HUDEP-2 (cell line): ENCODE measurements around the gene DRAXIN.
A peak's percentile ranks its signal among the peaks of the same experiment; 100 is the strongest.

ENCODE experiments used
- DNase-seq, 76 experiments: peaks; one replicate each; lab custom pipeline; 2025; ENCODE audit not compliant: unreplicated experiment in 76 of 76; lab: John Stamatoyannopoulos, UW

DRAXIN gene

DNA sequence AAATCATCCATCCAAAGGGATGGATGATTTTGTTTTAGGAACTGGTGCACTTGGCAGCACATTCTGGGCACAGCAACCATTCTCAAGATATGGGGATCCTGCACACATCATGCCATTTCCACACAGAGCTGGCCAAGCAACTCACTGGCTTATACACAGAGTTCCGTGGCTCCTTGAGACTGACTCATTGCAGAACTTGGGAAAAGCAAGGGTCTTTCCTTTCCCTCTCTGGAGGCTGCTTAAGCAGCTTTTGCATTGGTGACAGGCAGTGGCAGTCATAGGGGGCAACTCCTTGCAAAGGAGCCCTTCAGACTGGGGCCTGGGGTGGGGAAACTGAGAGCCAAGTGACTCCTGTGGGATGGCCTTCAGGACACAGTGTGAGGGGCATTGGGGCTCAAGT, 8.7 kb upstream of the DRAXIN start:
- DNase-seq = no peak

DNA sequence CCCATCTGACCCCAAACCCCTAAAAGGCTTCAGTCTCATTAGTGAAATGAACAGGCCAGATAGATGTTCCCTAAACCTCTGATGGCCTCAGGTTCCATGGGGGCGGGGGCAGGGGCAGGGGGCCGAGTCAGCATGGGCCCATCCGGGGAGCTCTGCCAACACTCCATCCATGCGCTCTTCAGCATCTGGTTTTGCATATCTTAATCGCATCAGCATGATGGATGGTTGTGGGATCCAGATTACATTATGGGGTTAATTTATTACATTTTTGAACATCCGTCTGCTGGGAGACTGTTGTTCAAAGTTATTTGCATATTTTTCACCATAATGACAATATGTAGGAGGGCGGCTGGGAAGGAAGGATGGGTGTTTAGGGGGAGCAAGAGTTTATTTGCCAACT, 7.4 kb upstream of the DRAXIN start:
- DNase-seq = no peak

DNA sequence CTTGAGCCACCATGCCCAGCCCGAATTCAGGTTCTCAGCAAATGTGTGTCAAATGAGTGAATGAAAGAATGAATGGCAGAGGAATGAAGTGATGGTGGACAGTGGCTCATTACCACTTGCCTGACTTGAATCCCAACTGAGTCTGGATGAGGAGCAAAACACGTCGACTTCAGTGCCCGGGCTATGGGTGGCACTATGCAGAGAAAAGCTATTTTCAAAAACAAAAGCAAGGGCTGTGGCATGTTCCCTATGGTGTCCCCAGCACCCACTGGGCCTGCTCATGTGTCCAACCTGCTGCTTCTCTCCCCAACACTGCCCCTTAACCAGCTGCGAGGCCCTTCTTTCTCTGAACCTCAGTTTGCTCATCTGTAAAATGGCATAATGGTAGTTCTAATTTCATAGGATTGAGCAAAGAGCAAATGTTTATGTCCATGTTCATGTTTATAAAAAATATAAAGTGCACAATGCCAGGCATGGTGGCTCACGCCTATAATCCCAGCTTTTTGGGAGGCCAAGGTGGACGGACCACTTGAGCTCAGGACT, 6.2 kb upstream of the DRAXIN start:
- DNase-seq = peak in 1 of 76 experiments; percentile 16

DNA sequence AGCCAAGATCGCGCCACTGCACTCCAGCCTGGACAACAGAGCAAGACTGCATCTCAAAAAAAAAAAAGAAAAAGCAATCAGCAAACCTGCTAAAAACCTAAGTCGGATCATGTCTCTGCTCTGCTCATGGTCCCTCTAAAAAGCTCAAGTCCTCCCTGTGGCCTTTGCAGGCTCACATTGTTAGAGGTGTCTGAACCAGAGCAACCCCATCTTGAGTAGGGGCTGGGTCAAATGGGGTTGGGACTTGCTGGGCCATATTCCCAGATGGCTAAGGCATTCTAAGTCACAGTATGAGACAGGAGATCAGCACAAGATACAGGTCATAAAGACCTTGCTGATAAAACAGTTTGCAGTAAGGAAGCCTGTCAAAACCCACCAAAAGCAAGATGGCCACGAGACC, 3.0 kb upstream of the DRAXIN start:
- DNase-seq = no peak

DNA sequence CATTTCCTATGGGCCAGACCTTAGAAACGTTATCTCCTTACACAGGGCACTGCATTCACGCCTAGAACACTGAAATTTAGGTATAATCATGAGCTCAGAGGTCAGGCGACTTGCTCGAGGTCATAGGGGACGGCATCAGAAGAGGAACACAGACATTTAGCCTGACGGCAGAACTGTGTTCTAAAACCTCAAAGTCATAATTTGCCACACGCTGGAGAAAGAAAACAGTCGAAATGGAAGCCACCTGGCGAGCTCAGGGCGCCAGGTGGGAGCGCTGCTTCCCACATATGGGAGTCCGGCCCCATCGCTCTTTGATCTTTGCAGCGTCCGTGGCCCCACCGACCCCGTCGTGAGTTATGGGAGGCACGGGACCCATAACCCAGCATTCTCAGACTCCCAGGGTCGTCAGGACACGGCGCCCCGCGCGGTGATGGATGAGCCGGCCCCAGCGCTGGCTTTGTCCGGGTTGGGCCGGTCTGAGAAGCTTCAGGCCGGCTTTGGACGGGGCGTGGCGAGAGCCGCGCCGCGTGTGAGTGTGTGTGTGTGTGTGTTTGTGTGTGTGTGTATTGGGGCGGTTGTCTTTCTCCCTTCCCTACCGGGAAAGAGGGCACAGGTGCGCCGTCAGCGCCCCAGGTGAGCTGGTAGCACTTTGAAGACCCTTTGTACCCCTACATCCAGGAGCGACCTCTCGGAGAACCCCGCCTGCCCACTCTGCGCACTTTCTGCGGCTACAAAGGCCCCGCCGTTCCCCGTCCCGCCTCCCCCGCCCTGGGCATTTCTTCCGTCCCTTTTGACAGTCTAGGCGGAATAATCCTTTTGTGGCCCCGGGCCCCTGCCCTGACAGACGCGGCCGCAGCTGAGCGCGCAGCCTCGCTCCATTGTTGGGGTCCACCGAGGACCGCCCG, 861 bp upstream of the DRAXIN start:
- no peak for DNase-seq

DNA sequence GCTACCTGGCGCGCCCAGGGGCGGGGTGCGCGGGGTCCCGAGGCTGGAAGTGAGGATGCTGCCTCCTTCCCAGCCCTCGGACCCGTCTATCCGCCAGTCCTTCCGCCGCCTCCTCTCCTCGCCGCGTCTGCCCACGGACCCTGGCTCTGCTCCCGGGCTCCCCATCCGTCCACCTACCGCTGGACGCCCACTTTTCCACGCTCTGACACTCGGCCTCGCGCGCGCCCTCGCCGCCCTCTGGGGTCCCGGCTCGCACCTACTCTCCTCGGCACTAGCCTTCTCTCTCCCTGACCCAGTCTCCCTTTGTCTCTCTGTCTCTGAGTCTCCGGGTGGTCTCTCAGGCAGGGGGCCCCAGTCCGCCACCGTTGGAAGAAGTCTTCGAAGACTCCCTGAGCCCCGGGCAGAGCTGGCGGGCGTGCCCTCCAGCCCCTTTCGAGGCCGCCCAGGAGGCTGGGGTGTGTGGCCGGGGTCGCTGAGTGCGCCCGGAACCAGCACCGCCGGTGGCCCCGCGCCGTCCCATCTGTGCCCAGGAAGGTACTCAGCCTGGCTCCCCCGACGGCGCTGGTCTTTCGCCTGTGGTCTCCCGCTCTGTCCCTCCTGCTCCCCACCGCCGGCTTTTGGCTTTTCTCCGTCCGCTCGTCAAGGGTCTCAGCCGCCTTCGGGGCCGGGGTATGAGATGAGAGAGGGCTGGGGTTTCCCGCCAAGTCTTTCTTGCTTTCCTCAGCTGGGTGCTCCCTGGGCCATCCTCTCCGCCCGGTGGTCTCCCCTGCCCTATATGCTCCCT, 610 bp downstream of the DRAXIN start:
- no peak for DNase-seq

DNA sequence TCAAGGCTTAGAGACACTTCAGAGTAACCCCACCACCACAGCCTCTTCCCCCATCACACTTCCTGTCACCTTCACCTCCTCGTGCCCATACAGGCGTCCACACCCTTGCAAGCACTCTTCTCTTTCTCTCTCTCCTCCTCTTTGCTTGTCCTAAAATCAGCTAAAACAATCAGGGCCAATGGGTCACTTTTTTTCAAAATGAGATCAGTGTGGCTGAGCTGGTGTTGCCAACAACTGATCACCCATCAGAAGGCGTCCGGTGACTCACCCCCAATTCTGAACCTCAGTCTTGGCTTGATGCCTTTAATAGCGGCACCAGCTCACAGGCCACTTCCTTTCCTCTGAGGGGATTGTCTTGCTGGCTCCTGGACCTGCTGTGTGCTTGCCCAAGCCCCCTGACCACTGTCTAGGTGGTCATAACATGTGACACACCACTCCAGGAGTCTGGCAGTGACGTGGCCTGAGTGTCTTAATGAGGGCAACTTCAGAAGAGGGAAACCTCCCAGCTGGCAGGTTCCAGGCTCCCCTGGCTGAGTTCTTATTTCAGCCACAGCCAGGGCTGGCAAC, 1.6 kb downstream of the DRAXIN start:
- DNase-seq = peak in 59 of 76 experiments; percentile 10 to 80 (median 40)

DNA sequence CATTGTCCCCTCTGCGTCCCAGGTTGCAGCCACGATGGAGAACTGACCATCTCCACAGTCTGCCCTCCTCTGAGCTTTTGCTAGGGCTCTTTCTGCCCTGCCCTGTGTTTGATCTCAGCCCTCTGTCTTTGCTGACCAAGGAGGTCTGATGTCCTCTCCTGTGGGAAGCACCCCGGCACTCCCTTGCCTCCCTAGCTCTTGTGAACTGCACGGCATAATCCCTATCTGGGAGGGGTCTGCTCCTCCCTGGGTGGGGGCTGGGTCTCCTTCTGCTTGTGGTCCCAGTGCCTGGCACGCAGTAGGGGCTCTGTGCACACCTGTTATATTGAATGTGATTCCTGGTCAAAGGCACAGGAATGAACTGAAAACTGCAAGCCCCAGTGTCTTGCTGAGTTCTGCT, 2.4 kb downstream of the DRAXIN start:
- DNase-seq = no peak

DNA sequence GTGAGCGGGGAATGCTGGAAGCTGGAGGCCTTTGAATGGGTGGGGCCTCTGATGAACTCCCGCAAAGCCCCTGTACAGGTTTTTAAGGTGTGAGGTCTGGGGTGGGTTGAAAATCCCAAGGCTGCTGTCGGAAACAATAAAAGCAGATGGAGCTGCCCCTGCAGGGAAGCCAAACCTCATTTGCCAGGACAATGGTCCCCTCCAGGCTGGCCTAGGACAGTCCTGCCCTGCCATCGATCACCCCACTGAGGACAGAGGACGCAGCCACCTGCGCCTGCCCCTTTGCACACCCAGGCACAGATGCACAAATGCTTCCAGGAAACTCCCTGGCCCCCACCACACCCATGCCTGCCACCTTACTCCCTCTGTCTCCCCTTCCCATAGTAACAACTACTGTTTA, 4.4 kb downstream of the DRAXIN start:
- DNase-seq = no peak

DNA sequence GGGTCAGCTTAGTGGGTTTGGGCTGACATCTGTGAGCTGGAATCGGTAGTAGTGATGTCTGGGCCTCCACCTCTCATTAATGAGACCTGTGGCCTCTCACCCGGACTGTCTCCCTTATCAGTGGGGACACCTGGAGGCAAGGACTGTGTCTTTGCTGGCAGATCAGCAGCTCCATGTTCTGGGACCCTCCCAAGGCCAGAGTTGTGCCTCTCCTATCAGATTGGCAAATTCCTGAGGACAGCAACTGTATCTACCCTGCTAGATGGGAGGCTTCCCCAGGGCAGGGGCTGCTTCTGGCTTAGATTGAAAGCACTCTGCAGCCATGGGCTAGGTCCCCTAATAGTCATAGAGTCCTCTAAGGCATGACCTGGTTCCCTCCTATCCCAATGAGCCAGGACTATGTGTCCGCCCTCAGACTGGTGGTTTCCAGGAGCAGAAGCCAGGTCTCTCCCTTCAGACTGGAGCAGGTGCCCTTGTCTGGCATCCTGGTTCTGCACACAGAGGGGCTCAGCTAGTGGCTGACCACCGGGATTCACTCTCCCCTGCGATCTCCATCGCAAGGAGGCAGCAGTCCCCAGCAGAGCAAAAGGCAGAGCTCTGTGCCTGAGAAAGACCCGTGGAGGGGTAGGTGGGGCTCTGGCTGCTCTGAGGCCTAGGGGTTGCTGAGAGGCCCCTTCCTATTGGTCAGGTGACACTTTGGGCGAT, 5.8 kb downstream of the DRAXIN start:
- peak in 51 of 76 experiments; percentile 3 to 73 (median 35) for DNase-seq

DNA sequence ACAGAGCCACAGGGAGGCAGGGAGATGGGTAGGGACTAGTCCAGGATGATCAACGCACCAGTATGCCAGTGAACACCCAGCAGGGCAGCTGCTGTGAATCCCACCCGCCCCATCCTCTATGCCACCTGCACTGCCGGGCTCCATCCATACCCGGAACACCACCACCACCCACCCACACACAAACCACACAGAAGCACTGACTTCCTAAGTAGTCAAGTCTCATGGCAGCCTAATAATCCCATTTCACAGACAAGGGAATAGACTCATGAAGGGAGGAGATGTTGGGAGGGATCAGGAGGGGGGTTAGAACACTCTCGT, 6.3 kb downstream of the DRAXIN start:
- no peak for DNase-seq

DNA sequence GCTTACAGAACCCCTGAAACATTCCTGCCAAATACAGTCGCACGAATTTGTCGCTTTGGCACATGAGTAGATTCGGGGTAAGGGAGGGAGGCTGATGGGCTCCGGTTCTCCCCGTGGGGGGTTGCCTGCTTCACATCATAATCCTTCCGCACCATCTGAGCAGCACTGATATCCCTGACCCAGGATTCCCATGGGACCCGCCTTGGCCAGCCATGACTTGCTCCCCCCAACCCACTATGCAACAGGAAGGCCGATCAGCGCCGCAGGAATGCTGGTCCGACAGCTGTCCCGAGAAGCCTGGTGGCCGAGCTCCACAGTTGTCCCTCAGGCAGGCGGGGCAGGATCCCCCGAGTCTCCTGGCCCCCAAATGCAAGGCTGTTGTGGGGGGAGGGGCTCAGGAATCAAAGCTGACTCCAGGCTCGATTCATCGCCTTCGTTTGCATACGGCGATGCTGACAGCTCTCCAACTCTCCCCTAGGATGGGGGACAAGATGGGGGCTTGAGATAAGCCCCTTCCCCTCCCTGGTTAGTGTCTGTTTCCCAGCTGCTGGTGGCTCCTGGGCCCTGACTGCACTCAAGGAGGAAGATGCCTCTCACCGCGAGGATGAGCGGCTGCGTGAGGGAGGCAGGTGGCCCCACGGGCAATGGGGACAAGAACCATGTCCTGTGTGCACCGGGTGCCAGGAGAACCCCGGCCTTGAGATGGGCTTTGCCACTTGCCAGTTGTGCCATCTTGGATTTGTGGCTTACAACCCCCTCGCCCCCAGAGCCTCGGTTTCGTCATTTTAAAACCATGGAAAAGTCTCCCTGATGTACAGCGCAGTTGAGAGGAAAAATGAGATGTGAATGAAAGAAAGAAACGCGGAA, 9.3 kb downstream of the DRAXIN start:
- DNase-seq = no peak

DNA sequence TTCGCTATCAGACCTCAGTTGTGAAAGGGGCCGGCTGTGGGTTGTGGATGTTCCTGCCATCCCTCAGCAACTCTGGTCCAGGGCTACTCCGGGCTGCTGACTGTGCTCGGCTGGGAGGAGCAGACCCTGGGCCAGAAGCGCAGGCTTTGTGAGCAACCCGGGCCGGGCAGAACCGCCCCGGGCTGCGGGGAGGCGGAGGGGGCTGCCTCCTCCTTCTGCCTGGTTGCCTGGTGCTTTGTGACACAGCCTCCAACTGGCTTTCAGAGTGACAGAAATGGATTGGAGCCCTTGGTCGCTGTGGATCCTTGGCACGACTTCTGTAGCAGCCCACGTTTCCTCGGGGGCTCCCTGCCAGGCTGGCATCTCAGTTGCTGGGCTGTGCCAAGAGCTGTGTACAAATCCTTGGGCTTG, 10.0 kb downstream of the DRAXIN start:
- no peak for DNase-seq

DNA sequence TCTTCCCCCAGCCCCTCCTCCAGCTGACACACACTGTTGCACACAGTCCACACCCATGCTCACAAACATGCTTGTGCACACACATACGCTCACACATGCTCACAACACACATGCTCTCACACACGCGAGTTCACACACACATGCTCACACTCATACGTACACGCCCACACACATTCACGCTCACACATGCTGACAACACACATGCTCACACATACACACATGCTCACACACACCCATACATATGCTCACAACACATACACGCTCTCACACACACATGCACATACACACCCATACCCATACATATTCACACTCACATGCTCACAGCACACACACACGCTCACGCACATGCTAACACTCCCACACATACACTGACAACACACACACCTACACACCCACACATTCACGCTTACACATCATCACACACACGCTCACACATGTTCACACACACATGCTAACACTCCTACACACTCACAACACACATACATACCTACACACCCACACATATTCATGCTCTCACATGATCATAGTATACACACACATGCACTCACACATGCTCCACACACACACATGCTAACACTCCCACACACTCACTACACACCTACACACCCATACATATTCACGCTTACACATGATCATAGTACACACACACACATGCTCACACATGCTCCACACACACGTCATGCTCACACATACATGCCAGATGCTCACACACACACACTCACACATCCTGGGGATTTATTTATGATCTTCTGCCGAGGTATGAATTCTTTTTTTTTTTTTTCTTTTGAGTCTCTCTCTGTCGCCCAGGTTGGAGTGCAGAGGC, 10.7 kb downstream of the DRAXIN start:
- no peak for DNase-seq

DNA sequence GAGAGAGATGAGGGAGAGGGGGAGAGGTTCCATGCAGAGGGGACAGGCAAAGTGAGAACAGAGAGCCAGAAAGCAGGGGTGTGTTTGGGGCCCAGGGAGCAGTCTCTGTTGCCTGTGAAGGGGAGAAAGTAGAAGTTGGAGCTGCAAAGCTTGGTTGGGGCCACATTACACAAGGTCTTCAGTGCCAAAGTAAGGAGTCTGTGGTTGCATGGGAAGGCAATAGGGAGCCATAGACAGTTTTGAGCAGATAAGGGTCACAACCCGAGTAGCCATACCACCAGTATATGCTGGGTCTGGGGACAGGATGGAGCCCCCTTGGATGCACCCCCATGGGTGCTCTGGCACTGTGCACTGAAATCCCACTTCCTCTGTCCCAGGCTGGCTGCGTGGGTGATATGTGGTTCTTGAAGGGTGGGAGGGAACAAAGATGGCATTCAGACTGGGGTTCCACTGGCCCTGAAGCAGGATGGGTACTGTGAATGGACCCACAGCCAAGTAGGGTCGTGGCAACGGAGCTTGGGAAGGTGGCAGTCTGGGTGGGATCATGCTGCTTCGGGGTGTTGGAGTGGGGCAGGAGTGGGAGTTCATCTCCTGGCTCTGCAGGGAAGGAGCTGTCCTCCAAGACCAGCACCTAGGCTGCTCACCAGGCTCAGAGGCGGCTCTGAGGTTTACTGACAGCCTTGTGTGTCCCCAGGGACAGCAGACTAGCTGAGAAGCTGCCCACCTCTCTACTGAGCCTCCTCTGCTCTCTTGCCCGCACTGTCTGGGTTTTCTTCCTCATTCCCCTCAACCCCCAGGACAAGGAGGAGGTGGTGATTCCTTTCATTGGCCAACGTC, 12.1 kb downstream of the DRAXIN start:
- no peak for DNase-seq

DNA sequence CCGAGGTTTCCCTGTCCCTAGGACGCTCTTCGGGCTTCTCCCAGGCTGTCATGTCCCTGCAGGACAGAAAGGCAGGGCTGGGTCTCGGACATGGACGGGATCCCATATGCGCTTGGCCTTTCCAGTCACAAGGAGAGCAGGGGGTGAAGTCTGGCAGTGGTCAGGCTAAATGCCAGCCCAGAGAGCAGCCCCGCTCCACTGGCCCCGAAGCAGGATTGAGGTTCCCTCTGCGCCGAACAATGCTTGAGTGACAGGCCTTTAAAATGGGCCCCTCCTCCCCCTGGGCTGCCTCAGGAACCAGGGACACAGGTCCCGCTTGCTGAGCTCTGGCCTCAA, 12.7 kb downstream of the DRAXIN start:
- DNase-seq = no peak

DNA sequence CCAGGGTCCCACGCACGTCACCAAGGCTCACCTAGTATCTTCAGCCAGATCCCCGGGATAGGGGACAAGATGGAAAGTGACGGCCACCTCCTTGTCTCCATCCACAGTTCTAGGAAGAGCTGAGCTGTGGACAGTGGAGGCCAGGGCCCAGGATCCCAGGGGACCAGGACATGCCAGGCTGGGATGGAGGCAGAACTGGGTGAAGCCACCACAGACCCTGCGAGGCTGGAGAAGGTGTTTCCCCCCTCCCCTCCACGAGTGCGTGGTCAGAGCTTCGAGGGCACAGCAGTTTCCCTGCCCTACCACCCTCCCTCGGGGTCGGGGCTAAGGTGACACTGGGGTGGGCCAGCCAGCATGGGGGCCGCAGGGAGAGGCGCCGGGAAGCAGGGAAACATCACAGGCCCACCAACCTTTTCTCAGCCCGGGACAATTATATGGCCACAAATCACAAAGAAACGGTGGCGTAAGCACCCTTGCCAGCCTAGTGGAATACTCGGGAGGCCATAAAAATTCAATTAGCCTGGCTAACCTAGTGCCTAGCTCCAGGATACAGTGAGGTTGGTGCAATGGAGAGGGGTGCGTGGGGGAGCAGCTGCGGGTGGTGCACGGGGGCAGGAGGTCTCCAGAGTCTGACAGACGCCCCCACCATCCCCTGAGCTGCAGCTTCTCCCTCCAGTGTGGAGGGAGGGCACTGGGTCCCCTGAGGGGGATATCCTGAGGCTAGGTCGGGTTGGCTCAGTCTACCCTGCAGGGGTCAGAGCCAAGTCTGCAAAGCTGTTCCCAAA, 13.4 kb downstream of the DRAXIN start:
- no peak for DNase-seq

DNA sequence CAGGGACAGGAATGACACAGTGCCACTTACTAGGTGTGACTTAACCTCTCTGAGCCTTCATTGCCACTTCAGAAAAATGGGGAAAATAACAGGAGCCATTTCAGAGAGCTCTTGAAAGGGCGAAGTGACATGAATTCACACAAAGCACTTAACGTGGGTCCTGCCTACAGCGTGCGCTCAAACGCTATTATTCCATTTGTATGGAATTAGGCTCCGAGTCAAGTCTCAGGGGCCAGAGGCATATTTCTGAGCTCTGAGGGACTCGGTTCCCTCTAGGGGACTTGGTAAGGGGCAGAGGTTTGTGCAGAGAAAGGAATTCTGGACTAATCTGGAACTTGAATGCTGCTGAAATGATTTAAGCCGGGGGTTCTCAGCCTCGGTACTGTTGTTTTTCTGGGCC, 14.1 kb downstream of the DRAXIN start:
- DNase-seq = no peak
